Measurements from ENCODE around the gene LILRB5.
A peak's percentile ranks its signal among the peaks of the same experiment; 100 is the strongest.
"Not testable (repeated sequence)": the region's sequence is repeated elsewhere in the genome, so short reads cannot be mapped to it uniquely, and the experiment has no call there.

Gene LILRB5

DNA sequence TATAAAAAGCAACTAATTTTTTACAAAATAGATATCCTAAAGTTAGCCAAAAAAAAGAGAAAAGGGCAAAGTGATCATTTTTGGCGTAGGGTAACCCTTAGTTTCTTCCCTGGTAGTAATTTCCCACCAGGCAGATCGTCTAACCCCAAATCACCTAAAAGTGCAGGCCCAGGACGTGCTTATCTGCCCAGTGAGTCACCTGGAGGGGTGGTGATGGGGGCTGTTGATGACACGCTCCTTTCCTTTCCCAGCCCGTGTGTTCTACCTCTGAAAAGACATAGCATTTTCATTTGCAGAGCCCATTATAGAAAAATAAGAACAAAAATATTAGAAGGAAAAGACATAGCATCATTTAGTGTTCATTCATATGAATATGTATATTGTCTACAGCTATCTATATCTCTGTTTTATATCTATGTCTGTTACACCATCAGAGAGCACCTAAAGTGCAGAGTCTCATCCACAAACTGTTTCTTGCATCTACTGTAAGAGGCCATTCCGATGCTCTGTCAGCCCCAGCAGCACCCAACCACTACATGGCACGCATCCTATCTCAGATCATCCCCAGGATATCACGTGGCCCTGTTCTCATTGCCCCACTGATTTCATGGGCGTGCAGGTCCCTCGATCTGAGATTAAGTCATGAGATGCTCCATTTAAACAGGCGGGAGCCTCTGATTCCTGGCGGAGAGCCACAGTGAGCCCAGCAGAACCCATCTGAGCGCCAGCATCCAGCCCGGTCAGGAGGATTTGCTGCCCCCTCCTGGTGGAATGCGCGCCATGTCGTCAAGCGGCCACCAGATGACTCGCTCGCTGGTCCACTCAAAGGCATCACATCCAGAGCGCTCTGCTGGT, 25.8 kb downstream of the LILRB5 start:
- Histone ChIP-seq H3K4me2 (ENCODE audit: insufficient read depth, low read length, poor library complexity, severe bottlenecking) (no peak overlapping the region), H2AK5ac (ENCODE audit: low read depth, low read length) (no peak overlapping the region), H3K27ac (replicated peaks; ENCODE audit: low read length) (no peak overlapping the region), H3K4ac (ENCODE audit: low read length) (no peak overlapping the region), H2BK5ac (ENCODE audit: low read length) (no peak overlapping the region), H3K18ac (ENCODE audit: low read length) (no peak overlapping the region), H3K4me1 (ENCODE audit: control insufficient read depth in 2 of 2, insufficient read depth in 1 of 2, low read depth in 1 of 2, low read length in 2 of 2) (peaks cover 0 to 2% of the 10 kb centered on the region in 2 donors), H2BK12ac (ENCODE audit: low read length) (no peak overlapping the region), H2BK120ac (ENCODE audit: low read depth, low read length) (no peak overlapping the region), H3K14ac (ENCODE audit: low read length) (no peak overlapping the region), H3K9me3 (replicated peaks in 1 of 2; ENCODE audit: control insufficient read depth in 2 of 2, insufficient read depth in 1 of 2, low read depth in 1 of 2, low read length in 2 of 2) (peaks cover 5% of the 10 kb centered on the region in 2 donors), H3K36me3 (replicated peaks in 1 of 2; ENCODE audit: control insufficient read depth in 2 of 2, insufficient read depth in 2 of 2, low read length in 2 of 2) (no peaks in the 10 kb centered on the region), H2BK15ac (ENCODE audit: low read length) (no peak overlapping the region), H2AFZ (ENCODE audit: low read length) (peak overlapping the region; percentile 52), H4K8ac (ENCODE audit: low read depth, low read length) (no peak overlapping the region), H3K4me3 (ENCODE audit: low read length in 2 of 2) (no peak overlapping the region), H3K27me3 (ENCODE audit: control insufficient read depth in 3 of 3, insufficient read depth in 3 of 3, low read depth in 1 of 3, low read length in 3 of 3) (peaks cover 0 to 4% (median 0%) of the 10 kb centered on the region in 3 experiments), H3K23ac (ENCODE audit: low read depth, low read length, poor library complexity) (no peak overlapping the region), H3K9ac (ENCODE audit: low read depth, low read length, poor library complexity) (no peak overlapping the region), H3K79me1 (ENCODE audit: low read depth, low read length) (no peaks in the 10 kb centered on the region), H4K91ac (ENCODE audit: low read depth, low read length, poor library complexity) (no peak overlapping the region)
- no CpG with 5 or more reads among the region's 21 CpGs for WGBS, 2 donors (ENCODE audit: extremely low coverage in 2 of 2, insufficient read length in 2 of 2, insufficient replicate concordance in 1 of 2)
- peak; percentile 68 for DNase-seq (ENCODE audit: low spot score)

DNA sequence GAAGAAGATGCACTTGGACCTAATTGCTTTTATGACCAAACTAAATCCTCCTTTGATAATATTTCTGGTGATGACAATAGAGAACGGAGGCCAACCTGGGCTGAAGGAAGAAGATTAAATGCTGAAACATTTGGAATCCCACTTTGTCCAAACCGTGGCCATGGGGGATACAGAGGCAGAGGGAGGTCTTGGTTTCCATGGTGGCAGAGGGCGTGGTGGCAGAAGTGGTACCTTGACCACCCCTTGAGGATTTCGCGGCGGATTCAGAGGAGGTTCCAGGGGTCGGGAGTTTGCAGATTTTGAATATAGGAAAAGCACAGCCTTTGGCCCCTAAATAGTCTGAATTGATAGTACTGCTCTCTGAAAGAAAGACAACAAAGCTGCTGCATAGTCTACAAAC, 27.0 kb downstream of the LILRB5 start:
- Histone ChIP-seq H3K79me1 (ENCODE audit: low read depth, low read length) (no peaks in the 10 kb centered on the region), H3K4ac (ENCODE audit: low read length) (no peak overlapping the region), H3K18ac (ENCODE audit: low read length) (no peak overlapping the region), H3K36me3 (replicated peaks in 1 of 2; ENCODE audit: control insufficient read depth in 2 of 2, insufficient read depth in 2 of 2, low read length in 2 of 2) (no peaks in the 10 kb centered on the region), H3K14ac (ENCODE audit: low read length) (no peak overlapping the region), H3K4me3 (ENCODE audit: low read length in 2 of 2) (no peak overlapping the region), H2AFZ (ENCODE audit: low read length) (no peak overlapping the region), H4K91ac (ENCODE audit: low read depth, low read length, poor library complexity) (no peak overlapping the region), H3K9ac (ENCODE audit: low read depth, low read length, poor library complexity) (no peak overlapping the region), H3K4me1 (ENCODE audit: control insufficient read depth in 2 of 2, insufficient read depth in 1 of 2, low read depth in 1 of 2, low read length in 2 of 2) (peaks cover 0 to 2% of the 10 kb centered on the region in 2 donors), H2BK12ac (ENCODE audit: low read length) (no peak overlapping the region), H2AK5ac (ENCODE audit: low read depth, low read length) (no peak overlapping the region), H3K4me2 (ENCODE audit: insufficient read depth, low read length, poor library complexity, severe bottlenecking) (no peak overlapping the region), H3K27me3 (ENCODE audit: control insufficient read depth in 3 of 3, insufficient read depth in 3 of 3, low read depth in 1 of 3, low read length in 3 of 3) (peaks cover 0 to 4% (median 0%) of the 10 kb centered on the region in 3 experiments), H2BK15ac (ENCODE audit: low read length) (no peak overlapping the region), H3K27ac (replicated peaks; ENCODE audit: low read length) (no peak overlapping the region), H2BK120ac (ENCODE audit: low read depth, low read length) (no peak overlapping the region), H3K23ac (ENCODE audit: low read depth, low read length, poor library complexity) (no peak overlapping the region), H4K8ac (ENCODE audit: low read depth, low read length) (no peak overlapping the region), H2BK5ac (ENCODE audit: low read length) (no peak overlapping the region), H3K9me3 (replicated peaks in 1 of 2; ENCODE audit: control insufficient read depth in 2 of 2, insufficient read depth in 1 of 2, low read depth in 1 of 2, low read length in 2 of 2) (peaks cover 0 to 4% of the 10 kb centered on the region in 2 donors)
- no peak for DNase-seq (ENCODE audit: low spot score)
- no CpG with 5 or more reads among the region's 7 CpGs for WGBS, 2 donors (ENCODE audit: extremely low coverage in 2 of 2, insufficient read length in 2 of 2, insufficient replicate concordance in 1 of 2)

DNA sequence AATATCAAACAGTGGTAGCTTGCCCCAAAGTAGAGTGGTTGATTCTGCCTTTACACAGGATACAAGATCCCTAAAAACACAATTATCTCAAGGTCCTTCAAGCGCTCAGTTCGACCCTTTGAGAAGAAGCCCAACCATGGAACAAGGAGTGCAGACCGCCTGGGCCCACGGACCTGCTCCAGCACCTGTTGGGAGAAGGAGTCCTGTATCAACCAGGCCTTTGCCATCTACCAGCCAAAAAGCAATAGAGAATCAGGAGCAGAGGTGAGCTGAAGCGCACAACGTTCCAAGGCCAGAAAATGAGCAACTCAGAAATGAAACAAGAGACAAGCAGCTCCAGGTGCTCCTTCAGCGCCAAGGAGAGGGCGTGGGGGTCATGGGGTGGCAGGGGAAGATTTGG, 27.9 kb downstream of the LILRB5 start:
- peaks cover 0 to 4% (median 0%) of the 10 kb centered on the region in 3 experiments for H3K27me3 ChIP-seq (ENCODE audit: control insufficient read depth in 3 of 3, insufficient read depth in 3 of 3, low read depth in 1 of 3, low read length in 3 of 3)
- WGBS, 2 donors (ENCODE audit: extremely low coverage in 2 of 2, insufficient read length in 2 of 2, insufficient replicate concordance in 1 of 2) = no CpG with 5 or more reads among the region's 8 CpGs
- H2BK15ac ChIP-seq (ENCODE audit: low read length) = no peak overlapping the region
- no peaks in the 10 kb centered on the region for H3K36me3 ChIP-seq (replicated peaks in 1 of 2; ENCODE audit: control insufficient read depth in 2 of 2, insufficient read depth in 2 of 2, low read length in 2 of 2)
- DNase-seq (ENCODE audit: low spot score) = no peak
- H3K4me1 ChIP-seq (ENCODE audit: control insufficient read depth in 2 of 2, insufficient read depth in 1 of 2, low read depth in 1 of 2, low read length in 2 of 2) = peaks cover 0 to 2% of the 10 kb centered on the region in 2 donors
- no peak overlapping the region for H3K18ac ChIP-seq (ENCODE audit: low read length)
- no peak overlapping the region for H3K14ac ChIP-seq (ENCODE audit: low read length)
- no peak overlapping the region for H3K9ac ChIP-seq (ENCODE audit: low read depth, low read length, poor library complexity)
- no peaks in the 10 kb centered on the region for H3K9me3 ChIP-seq (replicated peaks in 1 of 2; ENCODE audit: control insufficient read depth in 2 of 2, insufficient read depth in 1 of 2, low read depth in 1 of 2, low read length in 2 of 2)
- no peak overlapping the region for H2AK5ac ChIP-seq (ENCODE audit: low read depth, low read length)
- no peak overlapping the region for H3K4me3 ChIP-seq (ENCODE audit: low read length in 2 of 2)
- H3K4ac ChIP-seq (ENCODE audit: low read length) = no peak overlapping the region
- no peak overlapping the region for H2BK5ac ChIP-seq (ENCODE audit: low read length)
- H2BK120ac ChIP-seq (ENCODE audit: low read depth, low read length) = no peak overlapping the region
- no peak overlapping the region for H3K27ac ChIP-seq (replicated peaks; ENCODE audit: low read length)
- H3K23ac ChIP-seq (ENCODE audit: low read depth, low read length, poor library complexity) = no peak overlapping the region
- no peak overlapping the region for H4K91ac ChIP-seq (ENCODE audit: low read depth, low read length, poor library complexity)
- H2BK12ac ChIP-seq (ENCODE audit: low read length) = no peak overlapping the region
- no peak overlapping the region for H4K8ac ChIP-seq (ENCODE audit: low read depth, low read length)
- no peak overlapping the region for H2AFZ ChIP-seq (ENCODE audit: low read length)
- H3K4me2 ChIP-seq (ENCODE audit: insufficient read depth, low read length, poor library complexity, severe bottlenecking) = no peak overlapping the region
- no peaks in the 10 kb centered on the region for H3K79me1 ChIP-seq (ENCODE audit: low read depth, low read length)

DNA sequence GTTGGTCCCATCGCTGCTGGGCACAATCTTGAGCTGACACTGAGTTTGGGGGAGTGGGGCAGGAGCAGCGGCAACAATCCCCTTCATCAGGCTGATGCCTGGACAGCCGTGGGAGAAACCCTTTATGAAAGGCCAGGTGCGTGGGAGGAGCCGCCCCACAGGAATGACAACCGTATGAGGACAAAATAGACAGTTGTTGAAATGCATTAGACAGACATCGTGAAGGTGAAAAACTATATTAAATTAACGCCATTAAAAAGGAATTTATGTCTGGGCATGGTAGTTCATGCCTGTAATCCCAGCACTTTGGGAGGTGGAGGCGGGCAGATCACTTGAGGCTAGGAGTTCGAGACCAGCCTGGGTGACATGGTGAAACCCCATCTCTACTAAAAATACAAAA, 32.5 kb downstream of the LILRB5 start:
- no CpG with 5 or more reads among the region's 10 CpGs for WGBS, 2 donors (ENCODE audit: extremely low coverage in 2 of 2, insufficient read length in 2 of 2, insufficient replicate concordance in 1 of 2)
- H2AFZ ChIP-seq (ENCODE audit: low read length); H3K23ac ChIP-seq (ENCODE audit: low read depth, low read length, poor library complexity): not testable (repeated sequence)

More for the DNA sequence above, 32.5 kb downstream of the LILRB5 start:
- H3K4ac ChIP-seq (ENCODE audit: low read length); H3K36me3 ChIP-seq (replicated peaks in 1 of 2; ENCODE audit: control insufficient read depth in 2 of 2, insufficient read depth in 2 of 2, low read length in 2 of 2); H2BK15ac ChIP-seq (ENCODE audit: low read length); H3K9ac ChIP-seq (ENCODE audit: low read depth, low read length, poor library complexity); H4K91ac ChIP-seq (ENCODE audit: low read depth, low read length, poor library complexity); H3K18ac ChIP-seq (ENCODE audit: low read length); H3K9me3 ChIP-seq (replicated peaks in 1 of 2; ENCODE audit: control insufficient read depth in 2 of 2, insufficient read depth in 1 of 2, low read depth in 1 of 2, low read length in 2 of 2); H2BK5ac ChIP-seq (ENCODE audit: low read length); H3K27ac ChIP-seq (replicated peaks; ENCODE audit: low read length); H3K4me1 ChIP-seq (ENCODE audit: control insufficient read depth in 2 of 2, insufficient read depth in 1 of 2, low read depth in 1 of 2, low read length in 2 of 2); H3K14ac ChIP-seq (ENCODE audit: low read length); H3K4me3 ChIP-seq (ENCODE audit: low read length in 2 of 2); H3K4me2 ChIP-seq (ENCODE audit: insufficient read depth, low read length, poor library complexity, severe bottlenecking); H4K8ac ChIP-seq (ENCODE audit: low read depth, low read length); H2BK120ac ChIP-seq (ENCODE audit: low read depth, low read length); H3K79me1 ChIP-seq (ENCODE audit: low read depth, low read length); H2BK12ac ChIP-seq (ENCODE audit: low read length); H3K27me3 ChIP-seq (ENCODE audit: control insufficient read depth in 3 of 3, insufficient read depth in 3 of 3, low read depth in 1 of 3, low read length in 3 of 3); DNase-seq (ENCODE audit: low spot score); H2AK5ac ChIP-seq (ENCODE audit: low read depth, low read length): not testable (repeated sequence)
